HepG2 (cell line): Measurements from ENCODE around the gene RRBP1. TPM values are rescaled to one million over a fixed set of nuclear protein-coding genes. Genes with fewer than 3 reads are reported as not detected.

Experiments
- NCOA2 ChIP-seq: sonication (generic); formaldehyde crosslinking; IDR thresholded peaks from 2 replicates; pipeline ENCODE4 v1.8.0; 2022; ENCODE audit warnings: inconsistent platforms
- ZNF318 ChIP-seq: sonication (generic); formaldehyde crosslinking; IDR thresholded peaks from 2 replicates; pipeline ENCODE4 v1.4.0; 2020; ENCODE audit warnings: mild to moderate bottlenecking, missing genetic modification reagents
- ZNF446 ChIP-seq: sonication (generic); formaldehyde crosslinking; IDR thresholded peaks from 2 replicates; pipeline ENCODE4 v1.5.0; 2020; ENCODE audit warnings: mild to moderate bottlenecking, missing genetic modification reagents
- ZNF564 ChIP-seq: sonication (generic); formaldehyde crosslinking; IDR thresholded peaks from 2 replicates; pipeline ENCODE4 v1.8.1; 2023; ENCODE audit warnings: mild to moderate bottlenecking, missing genetic modification reagents
- ZNF646 ChIP-seq: sonication (generic); formaldehyde crosslinking; IDR thresholded peaks from 2 replicates; pipeline ENCODE4 v1.9.0; 2021; ENCODE audit warnings: mild to moderate bottlenecking, missing genetic modification reagents
- ZNF672 ChIP-seq: sonication (generic); formaldehyde crosslinking; IDR thresholded peaks from 2 replicates; pipeline ENCODE4 v1.8.1; 2022; ENCODE audit warnings: missing genetic modification reagents
- ZNF761 ChIP-seq: sonication (generic); formaldehyde crosslinking; conservative IDR thresholded peaks from 2 replicates; pipeline ENCODE4 v1.4.0; 2020; ENCODE audit warnings: mild to moderate bottlenecking, missing genetic modification reagents
- polyA plus RNA-seq, 8 experiments: library from polyadenylated mRNA; depleted of rRNA in 3 of 8; stranded (reverse) in 7 of 8; unstranded in 1 of 8; fragments of >200 nt; fragmentation: Illumina TruSeq in 4 of 8; extraction: Trizol in 4 of 8; gene quantifications; 2 replicates each; pipeline versions ENCODE4 v1.2.1 to v1.2.3, GENCODE V29; 2011 to 2016; ENCODE audit warnings: low read depth in 4 of 8, missing spikeins in 1 of 8, mixed read lengths in 1 of 8; ENCODE audit not compliant: insufficient read depth in 1 of 8
- total RNA-seq, 5 experiments: library from RNA; depleted of rRNA; stranded (reverse); fragments of >200 nt; fragmentation: Illumina TruSeq; extraction: Trizol; gene quantifications; 2 replicates each; pipeline ENCODE4 v1.2.3, GENCODE V29; 2016; ENCODE audit warnings: low read depth in 1 of 5

RRBP1 gene
- total and polyA plus RNA-seq, 2 of the 13 experiments (the other 11 are each of a cell fraction or from before 2014, with no cell fraction given): 150 to 222 TPM

GRCh38 chr20:17682103-17682888 is at the start of gene RRBP1 (continued):
- TF ChIP-seq ZNF761 (CRISPR knock-in tag) (peak; percentile 72; the same call in 1 of the 2 replicates), ZNF646 (CRISPR knock-in tag) (no peak), ZNF446 (peak; percentile 96), ZNF672 (CRISPR knock-in tag) (no peak), ZNF318 (CRISPR knock-in tag) (no peak; the same call in 1 of the 2 replicates), NCOA2 (CRISPR knock-in tag) (peak; percentile 63), ZNF564 (peak; percentile 89)
